OCI-LY1 (cell line): ENCODE results near the gene PHLDA2.

ENCODE experiments used
- H2AFZ ChIP-seq: fragments of 200-600 bp; sonication (generic), shearing (Covaris generic); 2 replicates; pipeline ENCODE4 v1.6.0; 2014; ENCODE audit warnings: antibody characterized with exemption, mild to moderate bottlenecking, low read length
- H3F3A ChIP-seq: fragments of 200-600 bp; sonication (generic), shearing (Covaris generic); 2 replicates; pipeline ENCODE4 v1.6.0; 2014; ENCODE audit warnings: mild to moderate bottlenecking, antibody characterized with exemption, low read length, moderate library complexity; ENCODE audit not compliant: insufficient read depth
- H3K27ac ChIP-seq: fragments of 200-600 bp; sonication (generic); 2 replicates; pipeline ENCODE4 v1.5.1; 2014; ENCODE audit warnings: low read length, mixed run types, mild to moderate bottlenecking, low read depth; ENCODE audit not compliant: poor library complexity, severe bottlenecking
- H3K27me3 ChIP-seq: fragments of 200-600 bp; sonication (generic); 2 replicates; pipeline ENCODE4 v1.6.0; 2014; ENCODE audit warnings: antibody characterized with exemption, mild to moderate bottlenecking, low read length, moderate library complexity; ENCODE audit not compliant: insufficient read depth
- H3K36me3 ChIP-seq: fragments of 200-600 bp; sonication (generic); 2 replicates; pipeline ENCODE4 v1.6.1; 2014; ENCODE audit warnings: mild to moderate bottlenecking, antibody characterized with exemption, low read length, moderate library complexity, mixed read lengths; ENCODE audit not compliant: insufficient read depth
- H3K4me1 ChIP-seq: fragments of 200-600 bp; sonication (generic); 2 replicates; pipeline ENCODE4 v1.5.1; 2014; ENCODE audit warnings: mild to moderate bottlenecking, low read length, moderate library complexity; ENCODE audit not compliant: insufficient read depth, severe bottlenecking
- H3K4me2 ChIP-seq: fragments of 200-600 bp; sonication (generic), shearing (Covaris generic); 2 replicates; pipeline ENCODE4 v1.6.1; 2014; ENCODE audit warnings: low read length
- H3K4me3 ChIP-seq: fragments of 200-600 bp; sonication (generic); 2 replicates; pipeline ENCODE4 v1.5.1; 2014; ENCODE audit warnings: low read length, low read depth, mild to moderate bottlenecking, mixed read lengths; ENCODE audit not compliant: poor library complexity, severe bottlenecking
- H3K79me2 ChIP-seq: fragments of 200-600 bp; shearing (Covaris generic); 2 replicates; pipeline ENCODE4 v1.6.1; 2016; ENCODE audit warnings: mixed run types, low read length, mixed read lengths; ENCODE audit not compliant: insufficient read depth
- H3K9ac ChIP-seq: fragments of 200-600 bp; sonication (generic), shearing (Covaris generic); 2 replicates; pipeline ENCODE4 v1.6.1; 2014; ENCODE audit warnings: mild to moderate bottlenecking, low read length, mixed read lengths
- H3K9me2 ChIP-seq: fragments of 200-600 bp; sonication (generic), shearing (Covaris generic); 2 replicates; pipeline ENCODE4 v1.6.1; 2014; ENCODE audit warnings: low read depth, mild to moderate bottlenecking, low read length, mixed read lengths
- H3K9me3 ChIP-seq: fragments of 200-600 bp; shearing (Covaris generic); 2 replicates; pipeline ENCODE4 v1.6.1; 2014; ENCODE audit warnings: low read length, mixed read lengths
- H4K20me1 ChIP-seq: fragments of 200-600 bp; sonication (generic), shearing (Covaris generic); 2 replicates; pipeline ENCODE4 v1.6.0; 2016; ENCODE audit warnings: mild to moderate bottlenecking, low read length; ENCODE audit not compliant: insufficient read depth
- CTCF ChIP-seq: fragments of 200-600 bp; sonication (generic), shearing (Covaris generic); IDR thresholded peaks from 2 replicates; pipeline ENCODE4 v1.5.1; 2017; ENCODE audit warnings: mild to moderate bottlenecking, antibody characterized with exemption, low read length, moderate library complexity, mixed read lengths
- EZH2 ChIP-seq: fragments of 200-600 bp; sonication (generic), shearing (Covaris generic); IDR thresholded peaks from 2 replicates; pipeline ENCODE4 v1.8.0; 2017; ENCODE audit warnings: borderline replicate concordance, mixed run types, mild to moderate bottlenecking, antibody characterized with exemption, low read length, moderate library complexity, mixed read lengths

The PHLDA2 gene

GRCh38 chr11:2888266-2888968 lies 40.8 kb downstream of the PHLDA2 start:
- TF ChIP-seq EZH2 (no peak), CTCF (peak; percentile 92)
- Histone ChIP-seq H3K9me3 (no peaks in the 10 kb centered on the region), H2AFZ (no peak overlapping the region), H3K9ac (no peak overlapping the region), H3K36me3 (no peaks in the 10 kb centered on the region), H3K4me2 (no peak overlapping the region), H3K9me2 (no peaks in the 10 kb centered on the region), H3K79me2 (no peaks in the 10 kb centered on the region), H3F3A (no peaks in the 10 kb centered on the region), H3K4me3 (no peak overlapping the region), H4K20me1 (no peaks in the 10 kb centered on the region), H3K27me3 (0 out of 2 replicates have a peak, but pooled peaks cover 7% of the 10 kb centered on the region), H3K27ac (no peak overlapping the region), H3K4me1 (no peaks in the 10 kb centered on the region)

GRCh38 chr11:2887515-2888195 lies 41.6 kb downstream of the PHLDA2 start:
- no peaks in the 10 kb centered on the region for H3F3A ChIP-seq
- no peak overlapping the region for H3K9ac ChIP-seq
- no peaks in the 10 kb centered on the region for H3K79me2 ChIP-seq
- no peak overlapping the region for H2AFZ ChIP-seq
- no peaks in the 10 kb centered on the region for H3K36me3 ChIP-seq
- H3K9me3 ChIP-seq: no peaks in the 10 kb centered on the region
- H3K4me3 ChIP-seq: no peak overlapping the region
- no peak overlapping the region for H3K4me2 ChIP-seq
- H3K27ac ChIP-seq: no peak overlapping the region
- no peaks in the 10 kb centered on the region for H3K4me1 ChIP-seq
- TF ChIP-seq CTCF: no peak
- no peak for TF ChIP-seq EZH2
- no peaks in the 10 kb centered on the region for H4K20me1 ChIP-seq
- H3K9me2 ChIP-seq: no peaks in the 10 kb centered on the region
- peaks cover 7% of the 10 kb centered on the region; the same call in 1 of the 2 replicates for H3K27me3 ChIP-seq

GRCh38 chr11:2886936-2887335 lies 42.3 kb downstream of the PHLDA2 start:
- Histone ChIP-seq H3K36me3 (no peaks in the 10 kb centered on the region), H3K4me2 (no peak overlapping the region), H3F3A (no peaks in the 10 kb centered on the region), H3K79me2 (no peaks in the 10 kb centered on the region), H3K9me2 (no peaks in the 10 kb centered on the region), H3K27ac (no peak overlapping the region), H3K4me3 (no peak overlapping the region), H2AFZ (no peak overlapping the region), H3K4me1 (no peaks in the 10 kb centered on the region), H3K27me3 (peaks cover 7% of the 10 kb centered on the region; the same call in 1 of the 2 replicates), H3K9ac (no peak overlapping the region), H4K20me1 (no peaks in the 10 kb centered on the region), H3K9me3 (no peaks in the 10 kb centered on the region)
- no peak for TF ChIP-seq EZH2
- no peak for TF ChIP-seq CTCF
